Measurements from ENCODE around the gene PDIA5. TPM values are rescaled to one million over a fixed set of nuclear protein-coding genes. Genes with fewer than 3 reads are reported as not detected.

PDIA5 gene
- total RNA-seq, 3 donors from 2014 or later (not counting 1 experiment from before 2014, with no cell fraction given): 0.59 to 3.3 (median 0.63) TPM

DNA sequence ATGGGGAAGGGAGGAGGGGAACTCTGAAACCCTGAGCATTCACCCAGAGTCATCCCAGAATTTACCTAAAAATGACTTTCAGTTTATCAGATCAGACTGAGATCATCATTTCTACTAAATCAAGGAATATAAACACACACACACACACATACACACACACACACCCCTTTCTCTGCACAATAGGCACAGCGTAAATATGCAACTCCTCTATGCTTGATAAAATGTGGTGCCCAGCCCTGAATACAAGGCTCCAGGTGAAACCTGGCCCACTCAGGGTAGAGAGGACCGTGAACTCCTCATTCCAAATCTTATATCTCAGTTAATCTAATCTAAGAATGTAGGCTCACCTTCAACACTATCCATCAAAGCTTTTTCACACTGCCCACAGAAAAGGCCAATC is 103.1 kb downstream of the PDIA5 start:
- H3K4me3 Mint-ChIP-seq: no peak overlapping the region
- DNase-seq (no peak), ATAC-seq (no peak)
- TF ChIP-seq, protein P1, sequence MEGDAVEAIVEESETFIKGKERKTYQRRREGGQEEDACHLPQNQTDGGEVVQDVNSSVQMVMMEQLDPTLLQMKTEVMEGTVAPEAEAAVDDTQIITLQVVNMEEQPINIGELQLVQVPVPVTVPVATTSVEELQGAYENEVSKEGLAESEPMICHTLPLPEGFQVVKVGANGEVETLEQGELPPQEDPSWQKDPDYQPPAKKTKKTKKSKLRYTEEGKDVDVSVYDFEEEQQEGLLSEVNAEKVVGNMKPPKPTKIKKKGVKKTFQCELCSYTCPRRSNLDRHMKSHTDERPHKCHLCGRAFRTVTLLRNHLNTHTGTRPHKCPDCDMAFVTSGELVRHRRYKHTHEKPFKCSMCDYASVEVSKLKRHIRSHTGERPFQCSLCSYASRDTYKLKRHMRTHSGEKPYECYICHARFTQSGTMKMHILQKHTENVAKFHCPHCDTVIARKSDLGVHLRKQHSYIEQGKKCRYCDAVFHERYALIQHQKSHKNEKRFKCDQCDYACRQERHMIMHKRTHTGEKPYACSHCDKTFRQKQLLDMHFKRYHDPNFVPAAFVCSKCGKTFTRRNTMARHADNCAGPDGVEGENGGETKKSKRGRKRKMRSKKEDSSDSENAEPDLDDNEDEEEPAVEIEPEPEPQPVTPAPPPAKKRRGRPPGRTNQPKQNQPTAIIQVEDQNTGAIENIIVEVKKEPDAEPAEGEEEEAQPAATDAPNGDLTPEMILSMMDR (IDR thresholded peaks at IDR 0.05): no peak
- no peaks in the 10 kb centered on the region for H3K4me1 Mint-ChIP-seq
- no peaks in the 10 kb centered on the region for H3K36me3 Mint-ChIP-seq
- no peaks in the 10 kb centered on the region for H3K4me1 ChIP-seq (ENCODE audit: control insufficient read depth, insufficient read depth, low read length)
- WGBS (ENCODE audit: insufficient coverage): 77% methylated on average over 2 of the region's 2 CpGs
- H3K9me3 ChIP-seq (ENCODE audit: control insufficient read depth, insufficient read depth, low read length): no peaks in the 10 kb centered on the region
- no peak overlapping the region for H3K27ac ChIP-seq (ENCODE audit: low read length)
- peaks cover 0 to 8% of the 10 kb centered on the region in 2 donors for H3K27me3 Mint-ChIP-seq (ENCODE audit: low read depth in 2 of 2)
- H3K27ac Mint-ChIP-seq: no peak overlapping the region
- no peaks in the 10 kb centered on the region for H3K9me3 Mint-ChIP-seq
- no peaks in the 10 kb centered on the region for H3K36me3 ChIP-seq (ENCODE audit: control insufficient read depth, insufficient read depth, low read length)
- no peak overlapping the region for H3K4me3 ChIP-seq (ENCODE audit: low read length)
- H3K27me3 ChIP-seq (ENCODE audit: control insufficient read depth, insufficient read depth, low read length): no peaks in the 10 kb centered on the region
- intact Hi-C loops (cut with micrococcal nuclease): no loop called here

DNA sequence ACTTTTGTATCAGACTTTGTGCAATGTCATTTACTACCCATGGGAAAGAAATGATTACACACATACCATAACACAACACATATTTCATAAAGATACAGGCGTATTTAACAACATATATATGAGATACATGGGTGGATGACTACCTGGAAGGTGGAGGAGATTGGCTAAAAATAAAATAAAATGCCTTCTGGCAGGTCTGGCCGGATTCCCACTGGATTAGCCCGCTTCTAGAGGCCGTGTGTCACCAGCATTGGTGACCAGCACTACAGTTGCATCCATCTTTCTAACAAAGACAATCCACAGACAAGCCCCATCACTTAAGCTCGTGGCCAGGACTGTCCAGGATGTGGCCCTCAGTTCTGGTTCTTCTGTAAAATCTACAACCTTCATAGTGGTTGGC is 114.0 kb downstream of the PDIA5 start:
- Mint-ChIP-seq H3K4me3 (no peak overlapping the region), H3K9me3 (peaks cover 0 to 2% of the 10 kb centered on the region in 2 donors), H3K27ac (no peak overlapping the region), H3K27me3 (ENCODE audit: low read depth in 2 of 2) (peaks cover 5 to 12% of the 10 kb centered on the region in 2 donors), H3K36me3 (no peaks in the 10 kb centered on the region), H3K4me1 (no peaks in the 10 kb centered on the region)
- H3K9me3 ChIP-seq (ENCODE audit: control insufficient read depth, insufficient read depth, low read length): no peaks in the 10 kb centered on the region
- H3K36me3 ChIP-seq (ENCODE audit: control insufficient read depth, insufficient read depth, low read length): no peaks in the 10 kb centered on the region
- H3K4me1 ChIP-seq (ENCODE audit: control insufficient read depth, insufficient read depth, low read length): no peaks in the 10 kb centered on the region
- ATAC-seq (no peak), DNase-seq (no peak)
- H3K4me3 ChIP-seq (ENCODE audit: low read length): no peak overlapping the region
- H3K27ac ChIP-seq (ENCODE audit: low read length): no peak overlapping the region
- WGBS (ENCODE audit: insufficient coverage): 88% methylated on average over 4 of the region's 5 CpGs
- no peaks in the 10 kb centered on the region for H3K27me3 ChIP-seq (ENCODE audit: control insufficient read depth, insufficient read depth, low read length)
- intact Hi-C loops (cut with micrococcal nuclease): no loop called here
- TF ChIP-seq, protein P1 (IDR thresholded peaks at IDR 0.05): no peak

DNA sequence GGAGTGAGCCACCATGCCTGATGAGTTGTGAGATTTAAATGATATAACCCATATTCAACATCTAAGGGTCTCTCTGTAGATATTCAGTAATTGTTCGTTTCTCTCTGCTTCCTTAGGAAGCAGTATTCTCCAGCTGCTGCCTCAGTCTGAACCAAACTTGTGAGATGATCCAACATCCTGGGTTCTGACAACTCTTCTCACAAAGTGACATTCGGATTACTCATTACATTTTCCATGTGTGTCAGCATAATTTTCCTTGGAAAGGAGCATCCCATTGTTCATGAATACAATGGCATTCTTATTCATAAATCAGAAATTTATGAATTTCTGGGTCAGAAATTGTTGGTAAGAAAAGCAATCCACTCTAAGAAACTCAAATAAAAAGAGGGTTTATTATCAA is 119.9 kb downstream of the PDIA5 start:
- Mint-ChIP-seq H3K9me3 (peaks cover 0 to 2% of the 10 kb centered on the region in 2 donors), H3K36me3 (no peaks in the 10 kb centered on the region), H3K4me1 (no peaks in the 10 kb centered on the region), H3K27ac (no peak overlapping the region), H3K4me3 (no peak overlapping the region), H3K27me3 (ENCODE audit: low read depth in 2 of 2) (peaks cover 0 to 7% of the 10 kb centered on the region in 2 donors)
- no peaks in the 10 kb centered on the region for H3K27me3 ChIP-seq (ENCODE audit: control insufficient read depth, insufficient read depth, low read length)
- TF ChIP-seq, protein P1 (IDR thresholded peaks at IDR 0.05): no peak
- no peaks in the 10 kb centered on the region for H3K36me3 ChIP-seq (ENCODE audit: control insufficient read depth, insufficient read depth, low read length)
- H3K9me3 ChIP-seq (ENCODE audit: control insufficient read depth, insufficient read depth, low read length): no peaks in the 10 kb centered on the region
- WGBS (ENCODE audit: insufficient coverage): 93% methylated on average over 2 of the region's 2 CpGs
- intact Hi-C loops (cut with micrococcal nuclease): no loop called here
- no peak overlapping the region for H3K4me3 ChIP-seq (ENCODE audit: low read length)
- no peak overlapping the region for H3K27ac ChIP-seq (ENCODE audit: low read length)
- DNase-seq (no peak), ATAC-seq (no peak)
- no peaks in the 10 kb centered on the region for H3K4me1 ChIP-seq (ENCODE audit: control insufficient read depth, insufficient read depth, low read length)

DNA sequence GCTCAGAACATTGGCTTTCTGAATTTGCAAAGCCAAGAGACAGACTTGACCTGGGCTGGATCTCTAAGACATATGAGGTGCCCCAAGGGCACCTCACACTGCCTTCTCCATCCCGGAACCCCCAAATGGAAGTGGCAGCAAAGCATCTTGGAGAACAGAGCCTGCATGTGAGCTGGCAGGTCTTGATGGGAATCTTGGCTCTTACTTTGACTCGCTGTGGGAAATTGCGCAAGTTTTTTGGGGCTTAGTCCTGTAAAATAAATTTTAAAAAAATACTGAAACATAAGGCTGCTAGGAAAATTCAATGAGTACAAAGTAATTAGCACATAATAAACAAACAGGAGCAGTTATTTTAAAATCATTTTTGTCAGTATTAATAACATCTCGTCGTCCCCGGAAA is 121.2 kb downstream of the PDIA5 start:
- ATAC-seq: no peak
- H3K27me3 Mint-ChIP-seq (ENCODE audit: low read depth in 2 of 2): peaks cover 7 to 9% of the 10 kb centered on the region in 2 donors

More for the DNA sequence above, 121.2 kb downstream of the PDIA5 start:
- H3K36me3 ChIP-seq (ENCODE audit: control insufficient read depth, insufficient read depth, low read length): no peaks in the 10 kb centered on the region
- Mint-ChIP-seq H3K4me3 (no peak overlapping the region), H3K4me1 (no peaks in the 10 kb centered on the region), H3K27ac (no peak overlapping the region), H3K36me3 (no peaks in the 10 kb centered on the region), H3K9me3 (no peaks in the 10 kb centered on the region)
- TF ChIP-seq, protein P1 (IDR thresholded peaks at IDR 0.05): no peak
- WGBS (ENCODE audit: insufficient coverage): 100% methylated on average over 2 of the region's 6 CpGs
- intact Hi-C loops (cut with micrococcal nuclease): no loop called here
- no peaks in the 10 kb centered on the region for H3K4me1 ChIP-seq (ENCODE audit: control insufficient read depth, insufficient read depth, low read length)
- no peaks in the 10 kb centered on the region for H3K27me3 ChIP-seq (ENCODE audit: control insufficient read depth, insufficient read depth, low read length)
- H3K27ac ChIP-seq (ENCODE audit: low read length): no peak overlapping the region
- DNase-seq: no peak
- no peaks in the 10 kb centered on the region for H3K9me3 ChIP-seq (ENCODE audit: control insufficient read depth, insufficient read depth, low read length)
- no peak overlapping the region for H3K4me3 ChIP-seq (ENCODE audit: low read length)

All from natural killer cell (primary cell).